K562 (cell line): ENCODE results near the gene ABR.

Experiments used
- TAF7 ChIP-seq: fragments of 450-650 bp; IDR thresholded peaks from 2 replicates; pipeline ENCODE4 v1.6.1; 2016; ENCODE audit warnings: missing genetic modification characterization, missing compliant biosample characterization
- ZNF766 ChIP-seq: fragments of 200-800 bp; sonication (Bioruptor generic); conservative IDR thresholded peaks from 2 replicates; pipeline ENCODE4 v1.6.1; 2016; ENCODE audit warnings: missing genetic modification characterization, missing compliant biosample characterization

DNA sequence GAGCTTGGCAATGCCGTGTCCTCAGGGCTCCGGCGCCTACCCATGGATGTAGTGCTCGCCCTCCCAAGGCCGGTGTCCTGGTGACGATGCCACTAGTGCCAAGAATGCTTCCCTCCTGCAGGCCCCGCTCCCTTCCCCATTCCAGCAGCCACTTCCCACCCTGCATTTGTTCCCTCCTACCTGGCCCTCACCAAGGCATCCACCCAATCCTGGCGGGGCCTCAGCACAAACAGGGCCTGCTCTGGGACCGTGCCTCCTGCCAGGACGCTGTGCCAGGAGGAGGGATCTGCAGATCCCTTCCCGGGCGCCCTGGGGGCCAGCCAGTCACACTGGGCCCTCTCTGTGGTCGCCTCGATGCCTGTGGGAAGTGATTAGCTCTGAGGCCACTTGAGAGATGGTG, 25.1 kb downstream of the ABR start:
- TF ChIP-seq TAF7 (tag) (no peak), ZNF766 (CRISPR knock-in tag) (no peak)
